HCT116 (cell line): ENCODE measurements around the gene S100A3.

Experiments used
- CTCF ChIP-seq, 3 experiments: fragments of 200-600 bp in 1 of 3; sonication (generic) in 1 of 3; IDR thresholded peaks in 2 of 3; conservative IDR thresholded peaks in 1 of 3; 2 replicates each; pipeline ENCODE4 v1.5.1; 2012 to 2017; ENCODE audit warnings: low read depth in 2 of 3, low read length in 2 of 3, antibody characterized with exemption in 1 of 3, borderline replicate concordance in 1 of 3, control low read depth in 1 of 3, mild to moderate bottlenecking in 1 of 3, mixed read lengths in 1 of 3, mixed run types in 1 of 3, moderate library complexity in 1 of 3; ENCODE audit not compliant: insufficient read depth in 1 of 3
- EZH2 ChIP-seq: fragments of 200-600 bp; sonication (generic); IDR thresholded peaks from 2 replicates; pipeline ENCODE4 v1.6.1; 2017; ENCODE audit warnings: antibody characterized with exemption, mixed run types
- EZH2phosphoT487 ChIP-seq: fragments of 200-600 bp; IDR thresholded peaks from 2 replicates; pipeline ENCODE4 v1.6.1; 2018; ENCODE audit warnings: antibody characterized with exemption, borderline replicate concordance
- JUND ChIP-seq: IDR thresholded peaks from 2 replicates; pipeline ENCODE4 v1.6.1; 2012
- POLR2A ChIP-seq: IDR thresholded peaks from 2 replicates; pipeline ENCODE4 v1.7.0; 2011; ENCODE audit warnings: borderline replicate concordance; ENCODE audit not compliant: insufficient read depth, insufficient read length; ENCODE audit errors: extremely low read depth
- RAD21 ChIP-seq: IDR thresholded peaks from 2 replicates; pipeline ENCODE4 v1.6.1; 2012; ENCODE audit warnings: low read depth, mild to moderate bottlenecking

- TF ChIP-seq CTCF (IDR thresholded peaks at IDR 0.05 in 2 of 3, conservative IDR thresholded peaks at IDR 0.05 in 1 of 3; ENCODE audit: borderline replicate concordance in 1 of 3, insufficient read depth in 1 of 3, low read depth in 2 of 3, low read length in 2 of 3), result no peak
- no peak for TF ChIP-seq EZH2phosphoT487
- no peak for TF ChIP-seq EZH2
- TF ChIP-seq JUND, result no peak
- TF ChIP-seq RAD21, result no peak
- TF ChIP-seq POLR2A, result no peak
Observed at GRCh38 chr1:153556348-153556747, 7.3 kb upstream of the S100A3 start.
